ACHN (cell line): Measurements from ENCODE around the gene C8G.

Source experiments
- DNase-seq: peaks from one replicate; pipeline ENCODE4 v3.0.0-alpha.2; 2015
- in situ Hi-C: cut with HindIII; loops from 2 replicates; pipeline ENCODE4 v1.10.0; 2017; ENCODE audit warnings: low sequenced_read_pairs, low pct_ligation_motif_present, low pct_unique_long_range_greater_than_20kb

The C8G gene

GRCh38 chr9:136960938-136961275 is 15.9 kb downstream of the C8G start:
- DNase-seq: no peak
- in situ Hi-C loops: no loop called here

- in situ Hi-C loops: no loop called here
- no peak for DNase-seq
Observed at GRCh38 chr9:136961279-136962065, 16.4 kb downstream of the C8G start.

GRCh38 chr9:136962163-136962562 is 17.1 kb downstream of the C8G start:
- in situ Hi-C loops: no loop called here

GRCh38 chr9:136962701-136963248 is 17.7 kb downstream of the C8G start:
- no peak for DNase-seq
- in situ Hi-C loops: no loop called here

More at GRCh38 chr9:136962163-136962562, 17.1 kb downstream of the C8G start:
- DNase-seq: no peak

- no peak for DNase-seq
- in situ Hi-C loops: no loop called here
Observed at GRCh38 chr9:136963341-136963740, 18.3 kb downstream of the C8G start.

- in situ Hi-C loops: no loop called here
Observed at GRCh38 chr9:136963751-136964150, 18.7 kb downstream of the C8G start.

GRCh38 chr9:136964171-136964689 is 19.2 kb downstream of the C8G start:
- in situ Hi-C loops: no loop called here
- no peak for DNase-seq

More at GRCh38 chr9:136963751-136964150, 18.7 kb downstream of the C8G start:
- DNase-seq: no peak

- in situ Hi-C loops: no loop called here
- no peak for DNase-seq
Observed at GRCh38 chr9:136964833-136965422, 19.9 kb downstream of the C8G start.

- DNase-seq: no peak
- in situ Hi-C loops: no loop called here
Observed at GRCh38 chr9:136965771-136966484, 20.9 kb downstream of the C8G start.

- DNase-seq: no peak
- in situ Hi-C loops: no loop called here
Observed at GRCh38 chr9:136968333-136969127, 23.5 kb downstream of the C8G start.

GRCh38 chr9:136969150-136969549 is 24.1 kb downstream of the C8G start:
- DNase-seq: no peak
- in situ Hi-C loops: no loop called here

GRCh38 chr9:136969774-136970173 is 24.7 kb downstream of the C8G start:
- in situ Hi-C loops: no loop called here
- no peak for DNase-seq

GRCh38 chr9:136970361-136970760 is 25.3 kb downstream of the C8G start:
- no peak for DNase-seq
- in situ Hi-C loops: no loop called here

- in situ Hi-C loops: no loop called here
- DNase-seq: no peak
Observed at GRCh38 chr9:136971746-136972145, 26.7 kb downstream of the C8G start.

- DNase-seq: no peak
- in situ Hi-C loops: no loop called here
Observed at GRCh38 chr9:136972335-136972734, 27.3 kb downstream of the C8G start.

GRCh38 chr9:136972743-136973142 is 27.7 kb downstream of the C8G start:
- DNase-seq: no peak
- in situ Hi-C loops: no loop called here

GRCh38 chr9:136973618-136974617 is 28.9 kb downstream of the C8G start:
- in situ Hi-C loops: no loop called here
- no peak for DNase-seq
